Activated T-helper 2 cell treated with anti-CD3 and anti-CD28 coated beads, Interferon-gamma antibody, Interleukin-2, Interleukin-4, amounts not matched to agents 10 μg/mL and 5 μg/mL and 100 μg/mL, durations not matched to agents 14 hours and 24 hours and 36 hours (primary cell): Measurements from ENCODE around the gene PARP2. TPM values are rescaled to one million over a fixed set of nuclear protein-coding genes. Genes with fewer than 3 reads are reported as not detected.
"Not testable (repeated sequence)": the region's sequence is repeated elsewhere in the genome, so short reads cannot be mapped to it uniquely, and the experiment has no call there.

Experiments used
- DNase-seq: peaks from one replicate; pipeline ENCODE4 v3.0.0; 2021; ENCODE audit warnings: low spot score
- H3K27ac Mint-ChIP-seq: one replicate; pipeline ENCODE4 v1.8.0; 2021; ENCODE audit warnings: mixed read lengths
- H3K27me3 Mint-ChIP-seq: one replicate; pipeline ENCODE4 v1.8.0; 2021; ENCODE audit warnings: low read depth, mixed read lengths
- H3K36me3 Mint-ChIP-seq: one replicate; pipeline ENCODE4 v1.8.0; 2021; ENCODE audit warnings: low read depth, mixed read lengths
- H3K4me1 Mint-ChIP-seq: one replicate; pipeline ENCODE4 v1.8.0; 2021; ENCODE audit warnings: low read depth, mixed read lengths
- H3K4me3 Mint-ChIP-seq: one replicate; pipeline ENCODE4 v1.8.0; 2021; ENCODE audit warnings: low read depth, mild to moderate bottlenecking, moderate library complexity, mixed read lengths
- H3K9me3 Mint-ChIP-seq: one replicate; pipeline ENCODE4 v1.8.0; 2021; ENCODE audit warnings: mixed read lengths
- intact Hi-C: fragments of 100-400 bp; cut with micrococcal nuclease; formaldehyde crosslinking; loops from one replicate; pipeline ENCODE4 v1.15.1; 2023
- total RNA-seq: library from RNA; stranded (reverse); gene quantifications from 2 replicates; pipeline ENCODE4 v1.2.3, GENCODE V29; 2022

The PARP2 gene
- total RNA-seq, 1 donor from 2014 or later = 31.5 TPM

DNA sequence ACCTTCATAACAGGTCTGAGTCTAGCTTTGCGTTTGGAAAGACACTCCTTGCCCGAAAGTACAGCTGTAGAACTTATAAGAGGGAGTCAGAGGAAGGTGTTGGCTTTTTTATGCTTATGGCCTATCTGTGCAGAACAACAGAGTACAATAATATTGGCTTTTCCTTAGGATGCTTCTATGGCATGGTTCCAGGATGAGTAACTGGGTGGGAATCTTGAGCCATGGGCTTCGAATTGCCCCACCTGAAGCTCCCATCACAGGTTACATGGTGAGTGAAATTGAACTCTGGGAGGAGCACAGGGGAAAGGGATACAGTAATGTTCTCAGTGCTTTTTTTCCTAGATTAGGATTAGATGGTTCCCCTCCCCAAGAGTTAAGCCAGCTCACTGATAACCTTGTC, 13.0 kb downstream of the PARP2 start:
- DNase-seq = no peak
- Mint-ChIP-seq H3K9me3 (no peaks in the 10 kb centered on the region), H3K36me3 (peaks cover 73% of the 10 kb centered on the region), H3K4me3 (no peak overlapping the region), H3K27ac (no peak overlapping the region), H3K4me1 (peaks cover 2% of the 10 kb centered on the region), H3K27me3 (no peaks in the 10 kb centered on the region)
- intact Hi-C loops = no loop called here

DNA sequence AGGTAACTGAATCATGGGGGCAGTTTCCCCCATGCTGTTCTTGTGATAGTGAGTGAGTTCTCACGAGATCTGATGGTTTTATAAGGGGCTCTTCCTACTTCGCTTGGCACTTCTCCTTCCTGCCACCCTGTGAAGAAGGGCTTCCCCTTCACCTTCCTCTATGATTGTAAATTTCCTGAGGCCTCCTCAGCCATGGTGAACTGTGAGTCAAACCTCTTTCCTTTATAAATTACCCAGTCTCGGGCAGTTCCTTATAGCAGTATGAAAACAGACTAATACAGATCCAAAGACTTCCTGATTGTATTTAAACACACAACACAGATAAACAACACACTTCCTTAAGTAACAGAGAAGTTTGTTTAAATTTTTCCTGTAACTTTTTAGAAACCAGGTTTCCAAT, 15.0 kb downstream of the PARP2 start:
- peaks cover 72% of the 10 kb centered on the region for H3K36me3 Mint-ChIP-seq
- not testable (repeated sequence) for H3K27ac Mint-ChIP-seq

DNA sequence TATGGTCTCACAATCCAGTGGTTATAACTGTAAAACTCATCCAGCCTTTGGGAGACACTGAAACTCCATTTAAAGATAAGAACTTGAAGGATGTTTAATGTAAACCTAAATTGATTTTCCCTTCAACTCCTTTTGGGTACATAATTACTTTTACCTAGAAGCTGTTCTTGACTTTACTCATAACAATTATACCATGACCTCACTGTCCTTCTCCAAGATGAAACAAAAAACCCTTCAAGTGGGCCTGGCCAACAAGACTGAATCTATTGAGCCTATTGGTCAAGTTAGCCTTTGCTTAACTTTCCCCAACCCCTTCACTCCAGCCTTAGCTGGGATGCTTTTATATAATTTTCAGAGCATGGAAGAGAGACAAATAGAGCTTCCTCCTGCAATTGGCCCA, 22.5 kb downstream of the PARP2 start:
- intact Hi-C loops = loop anchor here (2.0 kb wide), 1 partner anchor 23 kb away; the partner anchor contains the start of gene PARP2
- no peaks in the 10 kb centered on the region for H3K27me3 Mint-ChIP-seq
- H3K4me3 Mint-ChIP-seq = no peak overlapping the region
- no peak for DNase-seq
- H3K27ac Mint-ChIP-seq = no peak overlapping the region
- peaks cover 8% of the 10 kb centered on the region for H3K4me1 Mint-ChIP-seq
- H3K9me3 Mint-ChIP-seq = no peaks in the 10 kb centered on the region
- H3K36me3 Mint-ChIP-seq = peaks cover 65% of the 10 kb centered on the region

More for the DNA sequence above, 15.0 kb downstream of the PARP2 start:
- H3K27me3 Mint-ChIP-seq, DNase-seq, intact Hi-C loops, H3K9me3 Mint-ChIP-seq, H3K4me1 Mint-ChIP-seq, H3K4me3 Mint-ChIP-seq: not testable (repeated sequence)

DNA sequence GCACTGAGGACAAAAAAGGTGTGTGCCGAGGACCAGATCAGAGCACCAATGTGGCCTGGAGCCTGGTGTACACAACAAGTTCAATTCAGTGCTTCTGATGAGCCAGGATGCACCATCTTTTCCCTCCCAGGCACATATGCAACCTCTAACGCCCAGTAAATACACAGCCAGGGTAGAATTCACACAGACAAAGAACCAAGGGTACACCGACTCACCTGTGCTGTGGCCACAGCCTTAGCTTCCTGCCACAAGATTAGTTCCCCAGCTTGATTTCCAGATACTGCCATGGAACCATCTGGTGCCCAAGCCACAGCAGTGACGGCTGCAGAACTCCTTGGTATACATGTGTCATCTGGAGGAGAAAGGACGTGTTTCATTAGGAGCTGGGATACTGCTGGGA, 29.4 kb downstream of the PARP2 start:
- Mint-ChIP-seq H3K27ac (no peak overlapping the region), H3K27me3 (no peaks in the 10 kb centered on the region), H3K36me3 (peaks cover 74% of the 10 kb centered on the region), H3K4me1 (peaks cover 3% of the 10 kb centered on the region), H3K9me3 (no peaks in the 10 kb centered on the region), H3K4me3 (no peak overlapping the region)
- DNase-seq = no peak
- intact Hi-C loops = no loop called here

DNA sequence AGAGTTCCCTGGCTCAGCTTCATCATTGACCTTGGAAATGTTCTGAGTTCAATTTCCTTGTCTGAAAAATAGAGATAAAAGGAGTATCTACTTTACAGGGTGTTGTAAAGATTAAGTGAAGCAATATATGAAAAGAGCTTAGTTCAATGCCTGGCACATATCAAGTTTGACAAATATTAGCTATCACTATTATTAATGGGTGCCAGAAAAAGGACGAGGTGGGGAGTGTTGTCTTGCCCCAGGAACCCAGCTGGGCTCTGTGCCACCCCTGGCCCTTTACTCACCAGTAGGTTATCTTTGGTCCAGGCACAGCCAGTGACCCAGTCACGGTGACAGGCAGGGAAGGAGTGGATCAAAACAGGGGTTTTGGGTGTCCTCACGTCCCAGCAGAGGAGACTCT, 32.0 kb downstream of the PARP2 start:
- Mint-ChIP-seq H3K27ac (no peak overlapping the region), H3K36me3 (peaks cover 70% of the 10 kb centered on the region)
- intact Hi-C loops = no loop called here

DNA sequence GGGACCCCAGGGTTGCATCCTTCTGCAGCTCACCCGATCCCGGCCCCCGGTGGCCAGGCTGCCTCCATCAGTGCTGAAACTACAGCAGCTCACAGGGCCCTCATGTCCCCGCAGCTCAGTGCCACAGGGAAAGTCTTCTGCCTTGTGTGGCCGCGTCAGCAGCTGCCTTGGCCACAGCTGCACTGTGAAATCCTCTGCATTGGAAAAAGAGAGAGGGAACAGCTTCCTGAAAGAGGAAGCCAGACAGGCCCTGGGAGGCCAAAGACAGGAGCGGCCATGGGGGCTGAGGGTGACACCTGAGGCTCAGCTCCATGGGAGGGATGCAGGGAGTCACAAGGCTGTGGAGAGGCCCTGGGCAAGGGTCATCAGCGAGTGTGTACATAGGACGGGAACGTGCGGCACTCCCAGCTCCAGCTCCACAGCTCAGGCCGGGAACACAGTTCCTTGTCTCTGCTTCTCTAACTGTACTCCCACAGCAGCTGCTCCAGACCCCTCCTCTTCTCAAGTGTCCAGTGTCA, 32.7 kb downstream of the PARP2 start:
- Mint-ChIP-seq H3K4me3 (no peak overlapping the region), H3K9me3 (no peaks in the 10 kb centered on the region), H3K27me3 (no peaks in the 10 kb centered on the region), H3K4me1 (no peaks in the 10 kb centered on the region), H3K36me3 (peaks cover 69% of the 10 kb centered on the region), H3K27ac (no peak overlapping the region)
- DNase-seq = no peak
- intact Hi-C loops = no loop called here

More for the DNA sequence above, 32.0 kb downstream of the PARP2 start:
- Mint-ChIP-seq H3K9me3 (no peaks in the 10 kb centered on the region), H3K4me1 (no peaks in the 10 kb centered on the region), H3K27me3 (no peaks in the 10 kb centered on the region), H3K4me3 (no peak overlapping the region)
- DNase-seq = no peak

DNA sequence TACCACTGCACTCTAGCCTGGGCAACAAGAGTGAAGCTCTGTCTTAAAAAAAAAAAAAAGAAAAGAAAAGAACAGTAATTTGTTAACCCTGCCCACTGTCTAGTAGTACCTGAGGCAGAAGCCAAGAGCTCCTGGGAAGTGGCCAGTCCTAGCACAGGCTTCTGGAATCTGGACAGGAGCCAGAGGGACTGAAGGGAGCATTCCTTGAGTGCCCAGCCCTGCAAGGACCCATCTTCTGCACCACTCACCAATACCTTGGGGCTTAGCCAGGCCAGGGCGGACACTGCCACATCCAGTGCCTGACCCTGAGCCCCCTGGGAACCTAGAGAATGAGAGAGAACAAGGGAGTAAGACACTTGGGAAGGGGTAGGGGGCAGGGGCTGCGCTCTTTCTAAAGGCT, 33.7 kb downstream of the PARP2 start:
- no peak for DNase-seq
- H3K9me3 Mint-ChIP-seq = no peaks in the 10 kb centered on the region
- H3K4me3 Mint-ChIP-seq = no peak overlapping the region
- no peaks in the 10 kb centered on the region for H3K4me1 Mint-ChIP-seq
- intact Hi-C loops = no loop called here
- no peak overlapping the region for H3K27ac Mint-ChIP-seq
- H3K36me3 Mint-ChIP-seq = peaks cover 70% of the 10 kb centered on the region
- no peaks in the 10 kb centered on the region for H3K27me3 Mint-ChIP-seq

DNA sequence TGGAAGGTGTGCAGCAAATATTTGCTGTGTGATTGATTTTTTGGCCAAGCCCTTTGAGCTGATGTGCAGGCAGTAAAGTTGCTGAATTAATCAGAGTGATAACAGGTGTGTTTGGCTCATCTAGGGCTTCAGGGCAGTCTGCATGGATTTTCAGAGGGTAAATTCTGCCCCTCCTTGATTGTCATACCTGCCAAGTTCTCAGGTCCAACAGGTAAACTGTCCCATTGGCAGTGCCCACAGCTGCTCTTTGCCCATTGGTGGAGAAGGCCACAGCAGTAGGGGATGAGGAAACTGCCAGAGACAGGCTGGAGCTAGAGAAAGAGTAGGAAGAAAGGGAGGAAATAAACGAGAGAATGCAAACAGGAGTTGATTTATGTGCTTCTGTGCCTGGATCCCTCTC, 36.3 kb downstream of the PARP2 start:
- Mint-ChIP-seq H3K9me3 (no peaks in the 10 kb centered on the region), H3K4me3 (no peak overlapping the region), H3K36me3 (peaks cover 72% of the 10 kb centered on the region), H3K4me1 (no peaks in the 10 kb centered on the region), H3K27ac (no peak overlapping the region), H3K27me3 (no peaks in the 10 kb centered on the region)
- no peak for DNase-seq
- intact Hi-C loops = no loop called here

DNA sequence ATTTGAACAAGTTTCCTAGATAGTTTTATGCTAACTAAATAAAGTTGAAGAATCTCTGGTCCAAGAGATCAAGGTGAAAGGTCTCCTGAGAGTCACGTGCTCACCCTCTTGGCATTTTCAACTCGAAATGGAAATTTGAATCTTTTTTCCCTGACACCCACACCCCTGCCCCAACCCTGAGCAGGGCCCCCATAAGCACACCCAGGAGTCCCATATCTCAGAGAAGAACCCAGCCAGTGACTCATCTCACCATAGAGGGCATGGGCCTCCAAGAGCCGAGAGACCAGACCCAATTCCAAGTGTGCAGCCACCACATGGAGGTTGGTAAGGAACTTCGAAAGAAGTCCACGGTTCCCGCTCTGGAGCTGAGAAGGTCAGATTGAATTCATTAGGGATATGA, 37.2 kb downstream of the PARP2 start:
- intact Hi-C loops = no loop called here
- no peaks in the 10 kb centered on the region for H3K4me1 Mint-ChIP-seq
- peaks cover 70% of the 10 kb centered on the region for H3K36me3 Mint-ChIP-seq
- no peak overlapping the region for H3K4me3 Mint-ChIP-seq
- DNase-seq = no peak
- no peak overlapping the region for H3K27ac Mint-ChIP-seq
- no peaks in the 10 kb centered on the region for H3K9me3 Mint-ChIP-seq
- H3K27me3 Mint-ChIP-seq = no peaks in the 10 kb centered on the region

DNA sequence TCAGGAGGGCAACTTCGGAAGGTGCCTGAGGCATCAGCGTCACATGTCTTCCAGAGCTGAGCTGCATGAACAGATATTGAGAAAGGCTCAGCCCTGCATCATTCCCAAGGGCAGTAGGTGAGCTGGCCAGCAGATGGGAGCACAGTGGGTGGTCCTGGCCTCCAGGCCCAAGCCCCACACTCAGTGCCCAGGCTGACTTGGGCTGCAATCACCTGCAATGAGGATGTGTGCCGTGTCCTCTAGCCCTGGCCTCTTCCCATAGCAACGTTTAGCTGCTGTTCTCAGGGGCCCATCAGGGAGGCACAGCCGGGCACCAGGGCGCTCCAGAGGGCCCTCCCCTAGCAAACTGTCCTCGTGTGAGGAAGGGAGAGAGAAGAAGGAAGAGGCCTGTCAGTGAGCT, 37.9 kb downstream of the PARP2 start:
- no peaks in the 10 kb centered on the region for H3K4me1 Mint-ChIP-seq
- H3K27ac Mint-ChIP-seq = no peak overlapping the region
- no peaks in the 10 kb centered on the region for H3K9me3 Mint-ChIP-seq
- no peaks in the 10 kb centered on the region for H3K27me3 Mint-ChIP-seq
- no peak overlapping the region for H3K4me3 Mint-ChIP-seq
- intact Hi-C loops = no loop called here
- peaks cover 73% of the 10 kb centered on the region for H3K36me3 Mint-ChIP-seq
- no peak for DNase-seq

DNA sequence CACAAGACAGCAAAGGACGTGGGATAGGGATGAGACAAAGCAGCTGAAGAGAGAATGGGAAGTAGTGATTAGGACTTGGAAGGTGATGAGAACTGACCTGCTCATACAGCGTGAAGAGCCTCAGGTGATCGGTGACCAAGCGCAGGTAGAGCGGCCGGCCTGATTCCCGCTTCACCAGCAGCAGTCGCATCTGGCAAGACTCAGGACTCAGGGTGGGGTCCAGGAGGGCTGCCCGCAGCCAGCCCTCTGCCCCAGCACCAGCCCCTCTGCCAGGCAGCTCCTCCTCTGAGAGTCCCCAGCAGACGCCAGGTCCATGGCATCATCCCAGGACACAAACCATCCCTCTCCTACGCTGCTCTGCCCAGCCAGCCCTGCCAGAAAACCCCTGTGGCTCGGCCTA, 39.1 kb downstream of the PARP2 start:
- no peak overlapping the region for H3K4me3 Mint-ChIP-seq
- DNase-seq = no peak
- intact Hi-C loops = no loop called here
- H3K27me3 Mint-ChIP-seq = no peaks in the 10 kb centered on the region
- peaks cover 72% of the 10 kb centered on the region for H3K36me3 Mint-ChIP-seq
- H3K27ac Mint-ChIP-seq = no peak overlapping the region
- no peaks in the 10 kb centered on the region for H3K4me1 Mint-ChIP-seq
- no peaks in the 10 kb centered on the region for H3K9me3 Mint-ChIP-seq

DNA sequence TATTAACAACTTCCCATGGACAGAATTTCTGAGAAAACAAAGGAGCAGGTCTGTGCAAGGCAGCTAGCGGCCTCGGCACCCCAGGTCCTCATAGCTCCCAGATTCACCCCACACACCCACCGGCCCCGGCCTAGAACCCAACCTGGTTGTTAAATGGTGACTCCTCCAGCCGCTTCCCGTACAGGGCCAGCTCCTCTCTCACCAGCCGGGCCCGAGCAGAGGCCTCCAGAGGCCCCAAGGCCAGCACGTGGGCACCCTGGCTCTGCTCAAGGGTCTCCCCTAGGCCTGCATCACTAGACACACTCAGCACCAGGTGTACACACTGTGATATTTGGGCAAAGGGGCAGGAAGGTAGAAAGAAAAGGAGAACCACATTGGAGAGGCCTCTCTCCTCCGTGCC, 39.6 kb downstream of the PARP2 start:
- peaks cover 72% of the 10 kb centered on the region for H3K36me3 Mint-ChIP-seq
- H3K9me3 Mint-ChIP-seq = no peaks in the 10 kb centered on the region
- H3K27me3 Mint-ChIP-seq = no peaks in the 10 kb centered on the region
- no peak overlapping the region for H3K27ac Mint-ChIP-seq
- intact Hi-C loops = no loop called here
- no peak overlapping the region for H3K4me3 Mint-ChIP-seq
- no peaks in the 10 kb centered on the region for H3K4me1 Mint-ChIP-seq
- no peak for DNase-seq

DNA sequence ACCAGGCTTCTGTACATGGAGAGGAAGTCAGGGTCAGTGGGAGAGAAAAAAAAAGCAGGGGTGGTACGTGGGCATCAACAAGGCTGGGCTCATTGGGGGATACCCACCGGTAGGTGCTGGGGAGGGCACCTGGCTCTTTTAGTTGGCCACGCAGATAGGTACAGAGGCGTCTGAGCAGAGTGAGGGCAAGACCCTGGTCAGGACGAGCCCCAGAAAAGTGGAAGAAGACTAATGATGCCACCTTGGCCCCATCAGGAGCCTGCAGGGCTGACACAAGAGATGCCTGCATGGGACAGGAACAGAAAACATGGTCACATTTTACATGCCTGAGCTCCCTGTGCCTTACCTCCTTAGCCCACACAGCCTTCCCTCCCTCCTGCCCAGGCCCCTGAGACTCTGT, 40.2 kb downstream of the PARP2 start:
- Mint-ChIP-seq H3K9me3 (no peaks in the 10 kb centered on the region), H3K36me3 (peaks cover 72% of the 10 kb centered on the region), H3K27ac (no peak overlapping the region), H3K4me1 (no peaks in the 10 kb centered on the region), H3K27me3 (no peaks in the 10 kb centered on the region), H3K4me3 (no peak overlapping the region)
- intact Hi-C loops = no loop called here
- no peak for DNase-seq

DNA sequence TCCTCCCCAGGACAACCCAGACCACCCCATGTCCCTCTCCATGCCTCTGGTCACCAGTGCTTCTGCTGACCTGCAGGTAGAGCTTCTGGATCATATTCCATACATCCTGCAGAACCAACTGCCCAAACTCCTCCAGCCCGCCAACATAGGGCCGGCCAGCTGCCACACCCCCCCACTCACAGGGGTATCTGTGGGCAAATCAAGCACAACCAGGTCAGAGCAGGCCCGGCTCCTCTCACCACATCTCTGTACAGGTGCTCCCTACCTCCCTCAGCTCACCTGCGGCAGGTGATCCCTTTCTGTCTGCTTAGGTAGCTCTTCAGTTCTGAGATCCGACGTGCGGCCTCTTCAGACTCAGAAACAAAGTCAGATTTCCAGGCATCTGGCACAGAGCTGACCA, 40.9 kb downstream of the PARP2 start:
- intact Hi-C loops = no loop called here
- H3K36me3 Mint-ChIP-seq = peaks cover 76% of the 10 kb centered on the region

More for the DNA sequence above, 40.9 kb downstream of the PARP2 start:
- Mint-ChIP-seq H3K9me3 (no peaks in the 10 kb centered on the region), H3K4me3 (no peak overlapping the region), H3K27me3 (no peaks in the 10 kb centered on the region), H3K27ac (no peak overlapping the region), H3K4me1 (no peaks in the 10 kb centered on the region)
- no peak for DNase-seq
